ENCODE results near the gene BBS9. TPM values are rescaled to one million over a fixed set of nuclear protein-coding genes. Genes with fewer than 3 reads are reported as not detected.

Gene BBS9
- total RNA-seq, 1 donor from 2014 or later: 51.7 TPM

- H3K36me3 ChIP-seq (ENCODE audit: control insufficient read depth in 3 of 3, insufficient read depth in 3 of 3, low read length in 3 of 3): no peaks in the 10 kb centered on the region
- no peaks in the 10 kb centered on the region for H3K27me3 ChIP-seq (ENCODE audit: control insufficient read depth in 3 of 3, insufficient read depth in 3 of 3, low read length in 3 of 3)
- H3K27ac ChIP-seq (ENCODE audit: low read depth, low read length): no peak overlapping the region
- H3K9me3 ChIP-seq (ENCODE audit: control insufficient read depth in 3 of 3, low read length in 3 of 3): no peaks in the 10 kb centered on the region
- no peaks in the 10 kb centered on the region for H3K4me1 ChIP-seq (ENCODE audit: control insufficient read depth in 3 of 3, insufficient read depth in 3 of 3, low read length in 3 of 3)
- H3K4me3 ChIP-seq (ENCODE audit: low read length in 3 of 3): no peak overlapping the region
- H3K9ac ChIP-seq (ENCODE audit: low read depth in 1 of 3, low read length in 3 of 3): no peak overlapping the region
These were observed 227.0 kb downstream of the BBS9 start for GRCh38 chr7:33356336-33356735.

- no peaks in the 10 kb centered on the region for H3K4me1 ChIP-seq (ENCODE audit: control insufficient read depth in 3 of 3, insufficient read depth in 3 of 3, low read length in 3 of 3)
- no peak overlapping the region for H3K27ac ChIP-seq (ENCODE audit: low read depth, low read length)
- H3K9me3 ChIP-seq (ENCODE audit: control insufficient read depth in 3 of 3, low read length in 3 of 3): no peaks in the 10 kb centered on the region
- H3K27me3 ChIP-seq (ENCODE audit: control insufficient read depth in 3 of 3, insufficient read depth in 3 of 3, low read length in 3 of 3): no peaks in the 10 kb centered on the region
- H3K9ac ChIP-seq (ENCODE audit: low read depth in 1 of 3, low read length in 3 of 3): no peak overlapping the region
- no peaks in the 10 kb centered on the region for H3K36me3 ChIP-seq (ENCODE audit: control insufficient read depth in 3 of 3, insufficient read depth in 3 of 3, low read length in 3 of 3)
- no peak overlapping the region for H3K4me3 ChIP-seq (ENCODE audit: low read length in 3 of 3)
These were observed 228.5 kb downstream of the BBS9 start for GRCh38 chr7:33357846-33358245.

GRCh38 chr7:33369888-33370287, 240.5 kb downstream of the BBS9 start:
- Histone ChIP-seq H3K4me3 (ENCODE audit: low read length in 3 of 3) (no peak overlapping the region), H3K4me1 (ENCODE audit: control insufficient read depth in 3 of 3, insufficient read depth in 3 of 3, low read length in 3 of 3) (no peaks in the 10 kb centered on the region), H3K36me3 (ENCODE audit: control insufficient read depth in 3 of 3, insufficient read depth in 3 of 3, low read length in 3 of 3) (peaks cover 0 to 11% (median 0%) of the 10 kb centered on the region in 3 donors), H3K27ac (ENCODE audit: low read depth, low read length) (no peak overlapping the region), H3K27me3 (ENCODE audit: control insufficient read depth in 3 of 3, insufficient read depth in 3 of 3, low read length in 3 of 3) (no peaks in the 10 kb centered on the region), H3K9me3 (ENCODE audit: control insufficient read depth in 3 of 3, low read length in 3 of 3) (no peaks in the 10 kb centered on the region), H3K9ac (ENCODE audit: low read depth in 1 of 3, low read length in 3 of 3) (no peak overlapping the region)

- H3K27ac ChIP-seq (ENCODE audit: low read depth, low read length): no peak overlapping the region
- H3K9me3 ChIP-seq (ENCODE audit: control insufficient read depth in 3 of 3, low read length in 3 of 3): no peaks in the 10 kb centered on the region
- H3K27me3 ChIP-seq (ENCODE audit: control insufficient read depth in 3 of 3, insufficient read depth in 3 of 3, low read length in 3 of 3): no peaks in the 10 kb centered on the region
- H3K4me3 ChIP-seq (ENCODE audit: low read length in 3 of 3): no peak overlapping the region
- peaks cover 0 to under 1% (median 0%) of the 10 kb centered on the region in 3 donors for H3K36me3 ChIP-seq (ENCODE audit: control insufficient read depth in 3 of 3, insufficient read depth in 3 of 3, low read length in 3 of 3)
- no peak overlapping the region for H3K9ac ChIP-seq (ENCODE audit: low read depth in 1 of 3, low read length in 3 of 3)
- no peaks in the 10 kb centered on the region for H3K4me1 ChIP-seq (ENCODE audit: control insufficient read depth in 3 of 3, insufficient read depth in 3 of 3, low read length in 3 of 3)
These were observed 243.8 kb downstream of the BBS9 start for GRCh38 chr7:33373195-33373594.

- peaks cover 2 to 8% (median 6%) of the 10 kb centered on the region in 3 donors for H3K36me3 ChIP-seq (ENCODE audit: control insufficient read depth in 3 of 3, insufficient read depth in 3 of 3, low read length in 3 of 3)
- no peak overlapping the region for H3K27ac ChIP-seq (ENCODE audit: low read depth, low read length)
- H3K4me3 ChIP-seq (ENCODE audit: low read length in 3 of 3): no peak overlapping the region
- no peaks in the 10 kb centered on the region for H3K27me3 ChIP-seq (ENCODE audit: control insufficient read depth in 3 of 3, insufficient read depth in 3 of 3, low read length in 3 of 3)
- H3K9me3 ChIP-seq (ENCODE audit: control insufficient read depth in 3 of 3, low read length in 3 of 3): no peaks in the 10 kb centered on the region
- H3K9ac ChIP-seq (ENCODE audit: low read depth in 1 of 3, low read length in 3 of 3): no peak overlapping the region
- H3K4me1 ChIP-seq (ENCODE audit: control insufficient read depth in 3 of 3, insufficient read depth in 3 of 3, low read length in 3 of 3): no peaks in the 10 kb centered on the region
These were observed 250.6 kb downstream of the BBS9 start for GRCh38 chr7:33379891-33380525.

- no peaks in the 10 kb centered on the region for H3K27me3 ChIP-seq (ENCODE audit: control insufficient read depth in 3 of 3, insufficient read depth in 3 of 3, low read length in 3 of 3)
- no peak overlapping the region for H3K9ac ChIP-seq (ENCODE audit: low read depth in 1 of 3, low read length in 3 of 3)
- H3K4me3 ChIP-seq (ENCODE audit: low read length in 3 of 3): no peak overlapping the region
- no peaks in the 10 kb centered on the region for H3K4me1 ChIP-seq (ENCODE audit: control insufficient read depth in 3 of 3, insufficient read depth in 3 of 3, low read length in 3 of 3)
- peaks cover 0 to 5% (median 0%) of the 10 kb centered on the region in 3 donors for H3K36me3 ChIP-seq (ENCODE audit: control insufficient read depth in 3 of 3, insufficient read depth in 3 of 3, low read length in 3 of 3)
- H3K9me3 ChIP-seq (ENCODE audit: control insufficient read depth in 3 of 3, low read length in 3 of 3): no peaks in the 10 kb centered on the region
- no peak overlapping the region for H3K27ac ChIP-seq (ENCODE audit: low read depth, low read length)
These were observed 259.0 kb downstream of the BBS9 start for GRCh38 chr7:33388332-33388731.

- H3K4me3 ChIP-seq (ENCODE audit: low read length in 3 of 3): no peak overlapping the region
- H3K36me3 ChIP-seq (ENCODE audit: control insufficient read depth in 3 of 3, insufficient read depth in 3 of 3, low read length in 3 of 3): no peaks in the 10 kb centered on the region
- no peak overlapping the region for H3K9ac ChIP-seq (ENCODE audit: low read depth in 1 of 3, low read length in 3 of 3)
- no peaks in the 10 kb centered on the region for H3K27me3 ChIP-seq (ENCODE audit: control insufficient read depth in 3 of 3, insufficient read depth in 3 of 3, low read length in 3 of 3)
- no peak overlapping the region for H3K27ac ChIP-seq (ENCODE audit: low read depth, low read length)
- H3K9me3 ChIP-seq (ENCODE audit: control insufficient read depth in 3 of 3, low read length in 3 of 3): no peaks in the 10 kb centered on the region
- H3K4me1 ChIP-seq (ENCODE audit: control insufficient read depth in 3 of 3, insufficient read depth in 3 of 3, low read length in 3 of 3): no peaks in the 10 kb centered on the region
These were observed 262.8 kb downstream of the BBS9 start for GRCh38 chr7:33392148-33392547.

- H3K27me3 ChIP-seq (ENCODE audit: control insufficient read depth in 3 of 3, insufficient read depth in 3 of 3, low read length in 3 of 3): no peaks in the 10 kb centered on the region
- no peak overlapping the region for H3K4me3 ChIP-seq (ENCODE audit: low read length in 3 of 3)
- no peaks in the 10 kb centered on the region for H3K4me1 ChIP-seq (ENCODE audit: control insufficient read depth in 3 of 3, insufficient read depth in 3 of 3, low read length in 3 of 3)
- no peak overlapping the region for H3K27ac ChIP-seq (ENCODE audit: low read depth, low read length)
- H3K9me3 ChIP-seq (ENCODE audit: control insufficient read depth in 3 of 3, low read length in 3 of 3): no peaks in the 10 kb centered on the region
- H3K36me3 ChIP-seq (ENCODE audit: control insufficient read depth in 3 of 3, insufficient read depth in 3 of 3, low read length in 3 of 3): no peaks in the 10 kb centered on the region
- H3K9ac ChIP-seq (ENCODE audit: low read depth in 1 of 3, low read length in 3 of 3): no peak overlapping the region
These were observed 264.4 kb downstream of the BBS9 start for GRCh38 chr7:33393770-33394169.

GRCh38 chr7:33395340-33395739, 266.0 kb downstream of the BBS9 start:
- Histone ChIP-seq H3K36me3 (ENCODE audit: control insufficient read depth in 3 of 3, insufficient read depth in 3 of 3, low read length in 3 of 3) (no peaks in the 10 kb centered on the region), H3K9me3 (ENCODE audit: control insufficient read depth in 3 of 3, low read length in 3 of 3) (no peaks in the 10 kb centered on the region), H3K4me3 (ENCODE audit: low read length in 3 of 3) (no peak overlapping the region), H3K27ac (ENCODE audit: low read depth, low read length) (no peak overlapping the region), H3K27me3 (ENCODE audit: control insufficient read depth in 3 of 3, insufficient read depth in 3 of 3, low read length in 3 of 3) (no peaks in the 10 kb centered on the region), H3K9ac (ENCODE audit: low read depth in 1 of 3, low read length in 3 of 3) (no peak overlapping the region), H3K4me1 (ENCODE audit: control insufficient read depth in 3 of 3, insufficient read depth in 3 of 3, low read length in 3 of 3) (no peaks in the 10 kb centered on the region)

- Histone ChIP-seq H3K27ac (ENCODE audit: low read depth, low read length) (no peak overlapping the region), H3K4me3 (ENCODE audit: low read length in 3 of 3) (no peak overlapping the region), H3K9me3 (ENCODE audit: control insufficient read depth in 3 of 3, low read length in 3 of 3) (no peaks in the 10 kb centered on the region), H3K9ac (ENCODE audit: low read depth in 1 of 3, low read length in 3 of 3) (no peak overlapping the region), H3K4me1 (ENCODE audit: control insufficient read depth in 3 of 3, insufficient read depth in 3 of 3, low read length in 3 of 3) (no peaks in the 10 kb centered on the region), H3K27me3 (ENCODE audit: control insufficient read depth in 3 of 3, insufficient read depth in 3 of 3, low read length in 3 of 3) (no peaks in the 10 kb centered on the region), H3K36me3 (ENCODE audit: control insufficient read depth in 3 of 3, insufficient read depth in 3 of 3, low read length in 3 of 3) (no peaks in the 10 kb centered on the region)
These were observed 270.3 kb downstream of the BBS9 start for GRCh38 chr7:33399528-33400213.
